T-helper 22 cell (primary cell): Measurements from ENCODE around the gene SLC5A5.

Experiments
- DNase-seq: peaks from one replicate; pipeline ENCODE4 v3.0.0-alpha.2; 2020; ENCODE audit warnings: low read depth

SLC5A5 gene

GRCh38 chr19:17871878-17872250 lies at the start of gene SLC5A5:
TSS of gene SLC5A5 (plus strand) at chr19:17871945. CDS start at chr19:17872320, 375 bp downstream.
- no peak for DNase-seq

- no peak for DNase-seq
These were observed 47.4 kb upstream of the SLC5A5 start for GRCh38 chr19:17824339-17824738.

- DNase-seq: no peak
These were observed 45.2 kb upstream of the SLC5A5 start for GRCh38 chr19:17826508-17827056.

- DNase-seq: no peak
These were observed 41.7 kb upstream of the SLC5A5 start for GRCh38 chr19:17829855-17830566.

- DNase-seq: no peak
These were observed 41.0 kb upstream of the SLC5A5 start for GRCh38 chr19:17830567-17831418.

GRCh38 chr19:17831419-17831888 lies 40.3 kb upstream of the SLC5A5 start:
- no peak for DNase-seq

GRCh38 chr19:17832443-17833208 lies 39.1 kb upstream of the SLC5A5 start:
- no peak for DNase-seq

- DNase-seq: no peak
These were observed 37.2 kb upstream of the SLC5A5 start for GRCh38 chr19:17834350-17835181.

- DNase-seq: no peak
These were observed 36.4 kb upstream of the SLC5A5 start for GRCh38 chr19:17835182-17836006.

GRCh38 chr19:17836530-17836929 lies 35.2 kb upstream of the SLC5A5 start:
- DNase-seq: no peak

- DNase-seq: no peak
These were observed 33.8 kb upstream of the SLC5A5 start for GRCh38 chr19:17837972-17838371.

GRCh38 chr19:17840019-17840418 lies 31.7 kb upstream of the SLC5A5 start:
- DNase-seq: no peak

- no peak for DNase-seq
These were observed 30.4 kb upstream of the SLC5A5 start for GRCh38 chr19:17841371-17841809.

- DNase-seq: no peak
These were observed 29.7 kb upstream of the SLC5A5 start for GRCh38 chr19:17841810-17842662.

GRCh38 chr19:17842663-17843291 lies 29.0 kb upstream of the SLC5A5 start:
- DNase-seq: no peak

GRCh38 chr19:17843292-17843827 lies 28.4 kb upstream of the SLC5A5 start:
- no peak for DNase-seq

GRCh38 chr19:17843908-17844490 lies 27.7 kb upstream of the SLC5A5 start:
- no peak for DNase-seq

GRCh38 chr19:17846146-17846545 lies 25.6 kb upstream of the SLC5A5 start:
- DNase-seq: peak; percentile 51
